Inflammatory macrophage treated with lipopolysaccharide for 4 hours (primary cell): Measurements from ENCODE around the gene RAB4A.

Experiments used
- DNase-seq: peaks from one replicate; pipeline ENCODE4 v3.0.0-alpha.2; 2020

Gene RAB4A

DNA sequence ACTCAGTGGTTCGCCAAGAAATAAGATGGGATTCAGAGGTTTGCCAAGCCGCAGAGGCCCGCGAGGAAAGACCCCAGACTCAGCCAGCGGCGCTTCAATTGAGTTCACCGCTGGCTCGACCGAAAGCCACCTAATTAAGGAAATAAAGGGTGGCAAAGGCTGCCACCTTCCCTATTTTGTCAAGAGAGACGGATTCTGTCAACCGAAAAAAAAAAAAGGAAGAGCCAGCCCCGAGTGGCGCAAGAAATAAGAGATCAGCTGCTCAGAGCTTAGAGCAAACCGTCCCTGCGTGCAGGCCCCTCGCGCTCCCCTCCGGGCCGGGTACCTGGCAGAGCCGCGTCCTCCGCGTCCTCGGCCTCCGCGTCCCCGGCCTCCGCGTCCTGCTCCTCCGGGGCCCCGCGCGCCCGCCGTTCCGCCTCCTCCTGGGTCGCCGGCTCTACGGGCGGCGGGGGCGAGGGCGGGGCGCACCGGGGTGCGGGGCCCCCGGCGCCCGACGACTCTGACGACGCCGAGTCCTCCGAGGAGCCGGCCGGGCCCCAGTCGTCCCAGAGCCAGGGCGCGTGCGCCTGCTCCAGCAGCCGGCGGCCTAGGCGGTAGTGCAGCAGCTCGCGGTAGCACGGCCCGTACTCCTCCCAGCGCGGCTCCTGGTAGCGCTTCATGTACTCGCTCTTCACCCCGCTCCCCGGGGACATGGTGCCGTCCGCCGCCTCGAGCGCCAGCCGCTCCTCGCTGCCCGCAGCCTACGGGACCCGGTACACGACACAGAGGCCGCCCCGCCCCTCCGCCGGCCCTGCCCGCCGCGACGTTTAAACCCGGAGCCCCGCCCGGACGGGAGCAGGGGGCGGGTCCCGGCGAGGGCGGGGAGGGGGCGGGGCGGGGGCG is 71.1 kb downstream of the RAB4A start:
- peak; percentile 85 for DNase-seq

- peak; percentile 58 for DNase-seq
Observed at GRCh38 chr1:229342656-229343569, 72.0 kb downstream of the RAB4A start, which contains the start of gene CCSAP. TSS of gene CCSAP (minus strand) at chr1:229343047. CDS start at chr1:229342465, 582 bp downstream.

DNA sequence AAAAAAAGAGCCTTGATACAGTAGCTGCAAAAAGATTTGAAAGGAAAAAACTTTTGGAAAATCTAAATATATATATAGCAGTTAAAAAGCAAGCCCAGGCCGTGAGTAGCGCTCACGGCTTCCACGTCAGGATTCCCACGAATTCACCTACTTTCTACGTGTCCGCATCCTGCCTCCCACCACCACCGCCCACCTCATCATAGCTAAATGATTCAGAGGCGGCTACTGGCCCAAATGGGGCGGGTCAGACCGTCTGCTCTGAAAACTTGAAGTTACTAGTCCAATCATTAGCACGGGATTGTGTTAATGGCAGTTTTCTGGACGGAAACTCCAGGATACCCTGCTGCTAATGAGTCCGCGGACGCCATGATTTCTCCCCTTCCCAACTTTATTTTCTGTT is 73.2 kb downstream of the RAB4A start:
- peak; percentile 30 for DNase-seq

- no peak for DNase-seq
Observed at GRCh38 chr1:229344937-229345684, 74.2 kb downstream of the RAB4A start.

GRCh38 chr1:229347528-229347927 is 76.6 kb downstream of the RAB4A start:
- DNase-seq, result peak; percentile 65

DNA sequence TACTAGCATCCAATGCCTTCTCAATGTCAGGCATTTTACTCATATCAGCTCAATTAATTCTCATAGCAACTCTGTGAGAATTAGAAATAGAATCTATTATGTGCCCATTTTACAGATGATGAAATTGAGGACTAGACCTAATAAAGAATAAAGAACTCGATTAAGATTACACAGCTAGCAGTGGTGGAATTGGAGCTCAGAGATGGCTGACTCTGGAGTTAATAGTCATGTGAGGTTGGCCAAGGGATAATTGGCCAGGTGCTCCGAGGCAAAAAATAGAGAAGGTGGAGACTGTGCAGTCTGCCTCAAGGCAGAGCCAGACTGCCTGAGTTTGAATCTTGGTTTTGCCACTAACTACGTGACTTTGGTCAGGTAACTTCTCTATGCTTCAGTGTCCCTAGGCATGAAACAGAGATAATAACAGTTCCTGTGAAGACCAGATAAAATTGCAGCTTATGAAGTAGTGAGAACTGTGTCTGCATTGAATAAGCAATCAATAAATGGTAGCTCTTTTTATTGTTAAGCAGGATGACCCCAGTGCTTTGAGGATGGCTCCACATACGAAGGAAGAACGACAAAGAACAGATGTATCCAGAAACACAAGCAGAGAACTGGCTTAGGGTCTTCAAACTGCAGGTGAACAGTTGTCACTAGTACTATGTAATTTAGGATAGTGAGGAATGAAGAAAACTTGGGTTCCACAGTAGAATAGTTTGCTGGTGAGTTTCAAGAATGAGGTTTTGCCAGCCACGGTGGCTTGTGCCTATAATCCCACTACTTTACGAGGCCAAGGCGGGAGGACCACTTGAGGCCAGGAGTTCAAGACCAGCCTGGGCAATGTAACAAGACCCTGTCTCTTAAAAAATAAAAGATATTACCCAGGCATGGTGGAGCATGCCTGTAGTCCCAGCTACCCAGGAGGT is 78.8 kb downstream of the RAB4A start:
- DNase-seq, result no peak

GRCh38 chr1:229352975-229353374 is 82.1 kb downstream of the RAB4A start:
- no peak for DNase-seq

DNA sequence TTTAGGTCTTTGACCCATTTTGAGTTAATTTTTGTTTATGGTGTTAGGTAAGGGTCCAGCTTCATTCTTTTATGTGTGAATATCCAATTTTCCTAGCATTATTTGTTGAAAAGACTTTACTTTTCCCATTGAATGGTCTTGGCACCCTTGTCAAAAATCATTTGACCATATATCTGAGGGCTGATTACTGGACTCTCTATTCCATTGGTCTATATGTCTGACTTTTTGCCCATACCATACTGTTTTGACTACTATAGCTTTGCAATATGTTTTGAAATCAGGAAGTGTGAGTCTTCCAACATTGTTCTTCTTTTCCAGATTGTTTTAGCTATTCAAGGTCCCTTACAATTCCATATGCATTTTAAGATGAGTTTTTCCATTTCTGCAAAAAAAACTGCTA is 83.3 kb downstream of the RAB4A start:
- DNase-seq, result no peak
